DOHH2 (cell line): ENCODE data around the gene AGAP3.
"Not testable (repeated sequence)": the region's sequence is repeated elsewhere in the genome, so short reads cannot be mapped to it uniquely, and the experiment has no call there.

Source experiments
- H3F3A ChIP-seq: fragments of 200-600 bp; sonication (generic), shearing (Covaris generic); 2 replicates; pipeline ENCODE4 v1.6.0; 2016; ENCODE audit warnings: antibody characterized with exemption, mild to moderate bottlenecking; ENCODE audit not compliant: control insufficient read depth, insufficient read depth
- H3K27ac ChIP-seq: fragments of 200-600 bp; sonication (generic); 2 replicates; pipeline ENCODE4 v1.5.1; 2014; ENCODE audit warnings: low read depth, mild to moderate bottlenecking, low read length, moderate library complexity
- H3K27me3 ChIP-seq: fragments of 200-600 bp; sonication (generic); 2 replicates; pipeline ENCODE4 v1.6.1; 2014; ENCODE audit warnings: mild to moderate bottlenecking, low read length, mixed read lengths; ENCODE audit not compliant: control insufficient read depth
- H3K36me3 ChIP-seq: fragments of 200-600 bp; sonication (generic); 2 replicates; pipeline ENCODE4 v1.6.1; 2014; ENCODE audit warnings: mild to moderate bottlenecking, low read length, moderate library complexity, mixed read lengths; ENCODE audit not compliant: control insufficient read depth
- H3K4me1 ChIP-seq: fragments of 200-600 bp; sonication (generic); 2 replicates; pipeline ENCODE4 v1.6.1; 2014; ENCODE audit warnings: mild to moderate bottlenecking, low read length, mixed read lengths; ENCODE audit not compliant: control insufficient read depth
- H3K4me2 ChIP-seq: fragments of 200-600 bp; sonication (generic); 2 replicates; pipeline ENCODE4 v1.6.0; 2014; ENCODE audit warnings: mild to moderate bottlenecking, low read length, moderate library complexity
- H3K4me3 ChIP-seq: fragments of 200-600 bp; sonication (generic); 2 replicates; pipeline ENCODE4 v1.5.1; 2014; ENCODE audit warnings: mild to moderate bottlenecking, low read length, mixed read lengths
- H3K79me2 ChIP-seq: fragments of 200-600 bp; sonication (generic); 2 replicates; pipeline ENCODE4 v1.6.1; 2014; ENCODE audit warnings: mild to moderate bottlenecking, low read length, mixed read lengths; ENCODE audit not compliant: control insufficient read depth
- H3K9me2 ChIP-seq: fragments of 200-600 bp; sonication (generic); replicated peaks from 2 replicates; pipeline ENCODE4 v1.6.1; 2014; ENCODE audit warnings: mild to moderate bottlenecking, low read length, mixed read lengths; ENCODE audit not compliant: control insufficient read depth
- H3K9me3 ChIP-seq: fragments of 200-600 bp; sonication (generic); 2 replicates; pipeline ENCODE4 v1.6.1; 2014; ENCODE audit warnings: antibody characterized with exemption, low read length, mixed read lengths; ENCODE audit not compliant: control insufficient read depth, insufficient read depth
- H4K20me1 ChIP-seq: fragments of 200-600 bp; sonication (generic); 2 replicates; pipeline ENCODE4 v1.6.0; 2014; ENCODE audit warnings: low read depth, mild to moderate bottlenecking, antibody characterized with exemption, low read length, moderate library complexity; ENCODE audit not compliant: control insufficient read depth, insufficient read depth
- CTCF ChIP-seq: fragments of 200-600 bp; sonication (generic); IDR thresholded peaks from one replicate; pipeline ENCODE4 v1.5.1; 2014; ENCODE audit warnings: antibody characterized with exemption, mild to moderate bottlenecking, low read depth, low read length; ENCODE audit not compliant: poor library complexity, severe bottlenecking
- EZH2phosphoT487 ChIP-seq: fragments of 200-600 bp; sonication (generic); IDR thresholded peaks from 2 replicates; pipeline ENCODE4 v1.6.1; 2017; ENCODE audit warnings: borderline replicate concordance, mild to moderate bottlenecking, antibody characterized with exemption, low read length, moderate library complexity, mixed read lengths

Gene AGAP3

GRCh38 chr7:151040616-151041375 is 45.5 kb upstream of the AGAP3 start:
- Histone ChIP-seq H3K9me2 (no peaks in the 10 kb centered on the region), H3F3A (no peaks in the 10 kb centered on the region), H4K20me1 (peaks cover 4% of the 10 kb centered on the region; the same call in 1 of the 2 replicates), H3K4me2 (no peak overlapping the region), H3K4me1 (no peaks in the 10 kb centered on the region), H3K79me2 (no peaks in the 10 kb centered on the region), H3K4me3 (no peak overlapping the region), H3K27ac (no peak overlapping the region), H3K9me3 (no peaks in the 10 kb centered on the region), H3K27me3 (no peaks in the 10 kb centered on the region), H3K36me3 (peaks cover 10% of the 10 kb centered on the region)
- TF ChIP-seq CTCF (no peak), EZH2phosphoT487 (no peak)

- not testable (repeated sequence) for H3K4me2 ChIP-seq, H3K27me3 ChIP-seq, H3K4me1 ChIP-seq, H3K79me2 ChIP-seq, H3K9me3 ChIP-seq, H3K36me3 ChIP-seq, H3K27ac ChIP-seq, H3K9me2 ChIP-seq, H3K4me3 ChIP-seq, H3F3A ChIP-seq, H4K20me1 ChIP-seq
These were observed 42.8 kb upstream of the AGAP3 start for GRCh38 chr7:151043449-151043848.

- Histone ChIP-seq H3K9me2 (no peaks in the 10 kb centered on the region), H3K4me1 (no peaks in the 10 kb centered on the region), H3K4me2 (no peak overlapping the region), H3K36me3 (no peaks in the 10 kb centered on the region), H3F3A (no peaks in the 10 kb centered on the region), H4K20me1 (no peaks in the 10 kb centered on the region; the same call in 1 of the 2 replicates), H3K27ac (no peak overlapping the region), H3K27me3 (no peaks in the 10 kb centered on the region), H3K4me3 (no peak overlapping the region), H3K9me3 (no peaks in the 10 kb centered on the region), H3K79me2 (no peaks in the 10 kb centered on the region)
- no peak for TF ChIP-seq EZH2phosphoT487
- no peak for TF ChIP-seq CTCF
These were observed 42.3 kb upstream of the AGAP3 start for GRCh38 chr7:151043959-151044358.

GRCh38 chr7:151045262-151045661 is 41.0 kb upstream of the AGAP3 start:
- H3K79me2 ChIP-seq: no peaks in the 10 kb centered on the region
- H3K9me3 ChIP-seq: no peaks in the 10 kb centered on the region
- no peaks in the 10 kb centered on the region for H3K9me2 ChIP-seq
- H3K4me1 ChIP-seq: no peaks in the 10 kb centered on the region
- H3K4me2 ChIP-seq: no peak overlapping the region
- 0 out of 2 replicates have a peak, but pooled peaks cover 4% of the 10 kb centered on the region for H3K27me3 ChIP-seq
- no peaks in the 10 kb centered on the region for H4K20me1 ChIP-seq
- H3K27ac ChIP-seq: no peak overlapping the region
- no peaks in the 10 kb centered on the region for H3F3A ChIP-seq
- no peaks in the 10 kb centered on the region for H3K36me3 ChIP-seq
- TF ChIP-seq EZH2phosphoT487 (no peak), CTCF (no peak)
- no peak overlapping the region for H3K4me3 ChIP-seq
